Esophagus muscularis mucosa (tissue), 3 donors: ENCODE results near the gene ERAP2.

ENCODE experiments used
- CTCF ChIP-seq, 3 experiments: fragments of 200-600 bp in 2 of 3; fragments of 450-650 bp in 1 of 3; sonication (generic) in 2 of 3; IDR thresholded peaks; one replicate each; pipeline ENCODE4 v1.5.1; 2017 to 2019; ENCODE audit warnings: antibody characterized with exemption in 3 of 3, mild to moderate bottlenecking in 2 of 3, moderate library complexity in 1 of 3
- EP300 ChIP-seq: sonication (generic); formaldehyde crosslinking; IDR thresholded peaks from one replicate; pipeline ENCODE4 v1.6.1; 2017; ENCODE audit warnings: antibody characterized with exemption

GRCh38 chr5:96852759-96853158 lies 23.5 kb upstream of the ERAP2 start:
- TF ChIP-seq CTCF (IDR thresholded peaks at IDR 0.05) (no peak), EP300 (no peak)
